A673 (cell line): ENCODE results near the gene RGS2.

ENCODE experiments used
- CTCF ChIP-seq: fragments of 300-800, 200-600 bp; sonication (generic); conservative IDR thresholded peaks from 2 replicates; pipeline ENCODE4 v1.5.1; 2017; ENCODE audit warnings: low read depth, mild to moderate bottlenecking, antibody characterized with exemption, low read length, moderate library complexity, mixed read lengths
- EZH2 ChIP-seq: fragments of 200-600 bp; sonication (generic); IDR thresholded peaks from 2 replicates; pipeline ENCODE4 v1.6.1; 2017; ENCODE audit warnings: borderline replicate concordance, low read depth, mild to moderate bottlenecking, mixed read lengths, antibody characterized with exemption, low read length; ENCODE audit not compliant: poor library complexity, severe bottlenecking

- TF ChIP-seq CTCF, result no peak
- no peak for TF ChIP-seq EZH2
Measured at GRCh38 chr1:192832492-192832891, 23.7 kb downstream of the RGS2 start.
